ENCODE results near the gene GPHN.

DNA sequence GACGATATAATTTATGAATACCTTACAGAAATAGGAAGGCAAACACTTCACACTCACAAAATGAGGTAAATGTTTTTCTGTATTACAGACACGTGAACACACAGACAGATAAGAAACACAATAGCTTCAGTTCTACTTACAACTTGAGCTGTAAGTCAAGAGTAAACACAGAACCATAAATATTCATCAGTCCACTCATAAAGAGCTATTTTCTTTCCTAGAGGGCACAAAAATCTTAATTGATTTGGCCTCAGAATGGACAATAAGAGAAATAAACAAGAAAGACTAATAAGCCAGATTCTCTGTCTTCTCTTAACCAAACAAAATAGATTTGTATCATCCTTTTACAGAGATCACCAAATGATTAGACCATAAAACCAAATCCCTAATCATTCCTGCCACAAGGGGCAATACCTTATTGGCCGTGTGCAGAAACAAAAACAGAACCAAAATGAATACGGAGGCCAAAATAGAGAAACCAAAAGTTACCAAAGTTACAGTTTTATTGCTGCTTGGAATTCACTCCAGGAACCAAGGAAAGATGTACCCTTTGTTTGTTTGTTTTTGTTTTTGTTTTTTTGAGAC is 643.2 kb downstream of the GPHN start:
- TF ChIP-seq, protein P1, sequence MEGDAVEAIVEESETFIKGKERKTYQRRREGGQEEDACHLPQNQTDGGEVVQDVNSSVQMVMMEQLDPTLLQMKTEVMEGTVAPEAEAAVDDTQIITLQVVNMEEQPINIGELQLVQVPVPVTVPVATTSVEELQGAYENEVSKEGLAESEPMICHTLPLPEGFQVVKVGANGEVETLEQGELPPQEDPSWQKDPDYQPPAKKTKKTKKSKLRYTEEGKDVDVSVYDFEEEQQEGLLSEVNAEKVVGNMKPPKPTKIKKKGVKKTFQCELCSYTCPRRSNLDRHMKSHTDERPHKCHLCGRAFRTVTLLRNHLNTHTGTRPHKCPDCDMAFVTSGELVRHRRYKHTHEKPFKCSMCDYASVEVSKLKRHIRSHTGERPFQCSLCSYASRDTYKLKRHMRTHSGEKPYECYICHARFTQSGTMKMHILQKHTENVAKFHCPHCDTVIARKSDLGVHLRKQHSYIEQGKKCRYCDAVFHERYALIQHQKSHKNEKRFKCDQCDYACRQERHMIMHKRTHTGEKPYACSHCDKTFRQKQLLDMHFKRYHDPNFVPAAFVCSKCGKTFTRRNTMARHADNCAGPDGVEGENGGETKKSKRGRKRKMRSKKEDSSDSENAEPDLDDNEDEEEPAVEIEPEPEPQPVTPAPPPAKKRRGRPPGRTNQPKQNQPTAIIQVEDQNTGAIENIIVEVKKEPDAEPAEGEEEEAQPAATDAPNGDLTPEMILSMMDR (IDR thresholded peaks at IDR 0.05; ENCODE audit: low read depth, low read length): no peak
- TF ChIP-seq MYC (IDR thresholded peaks at IDR 0.05; ENCODE audit: low read depth, low read length): no peak
